ENCODE measurements around the gene DAO. TPM values are rescaled to one million over a fixed set of nuclear protein-coding genes. Genes with fewer than 3 reads are reported as not detected.

DAO gene
- not detected in 2 replicates for total RNA-seq

GRCh38 chr12:108879615-108880254 is at the start of gene DAO:
Gene DAO, plus strand, starts transcription at chr12:108880092. Its CDS starts 4,915 bp downstream, at chr12:108885007.
- Mint-ChIP-seq H3K36me3 (ENCODE audit: low read depth) (no peaks in the 10 kb centered on the region), H3K27me3 (ENCODE audit: low read depth) (no peaks in the 10 kb centered on the region), H3K27ac (no peak within 1 kb of the TSS), H3K4me1 (ENCODE audit: low read depth) (peaks cover 5% of the 10 kb centered on the region), H3K4me3 (ENCODE audit: low read depth) (no peak within 1 kb of the TSS), H3K9me3 (peaks cover 4% of the 10 kb centered on the region)
- DNase-seq (ENCODE audit: low spot score) = no peak
- intact Hi-C loops (cut with micrococcal nuclease) = no loop called here

- H3K27me3 Mint-ChIP-seq (ENCODE audit: low read depth) = no peaks in the 10 kb centered on the region
- peaks cover 77% of the 10 kb centered on the region for H3K36me3 Mint-ChIP-seq (ENCODE audit: low read depth)
- no peak for DNase-seq (ENCODE audit: low spot score)
- H3K9me3 Mint-ChIP-seq = no peaks in the 10 kb centered on the region
- H3K27ac Mint-ChIP-seq = peak overlapping the region; percentile 78
- peaks cover 68% of the 10 kb centered on the region for H3K4me1 Mint-ChIP-seq (ENCODE audit: low read depth)
- H3K4me3 Mint-ChIP-seq (ENCODE audit: low read depth) = no peak overlapping the region
- intact Hi-C loops (cut with micrococcal nuclease) = loop anchor here (2.0 kb wide), 1 partner anchor 25 kb away; the partner anchor contains the start of gene SSH1
These were observed 48.4 kb upstream of the DAO start for GRCh38 chr12:108831309-108831991.

- Mint-ChIP-seq H3K4me1 (ENCODE audit: low read depth) (peaks cover 64% of the 10 kb centered on the region), H3K27ac (peak overlapping the region; percentile 21)
- intact Hi-C loops (cut with micrococcal nuclease) = no loop called here
These were observed 47.7 kb upstream of the DAO start for GRCh38 chr12:108832208-108832607.

GRCh38 chr12:108832730-108833354 is 47.0 kb upstream of the DAO start:
- H3K4me1 Mint-ChIP-seq (ENCODE audit: low read depth) = peaks cover 65% of the 10 kb centered on the region
- no peaks in the 10 kb centered on the region for H3K27me3 Mint-ChIP-seq (ENCODE audit: low read depth)
- no peak overlapping the region for H3K4me3 Mint-ChIP-seq (ENCODE audit: low read depth)
- peaks cover 76% of the 10 kb centered on the region for H3K36me3 Mint-ChIP-seq (ENCODE audit: low read depth)
- no peaks in the 10 kb centered on the region for H3K9me3 Mint-ChIP-seq
- DNase-seq (ENCODE audit: low spot score) = no peak
- no peak overlapping the region for H3K27ac Mint-ChIP-seq
- intact Hi-C loops (cut with micrococcal nuclease) = no loop called here

More at GRCh38 chr12:108832208-108832607, 47.7 kb upstream of the DAO start:
- no peak for DNase-seq (ENCODE audit: low spot score)
- H3K4me3 Mint-ChIP-seq (ENCODE audit: low read depth) = no peak overlapping the region
- H3K27me3 Mint-ChIP-seq (ENCODE audit: low read depth) = no peaks in the 10 kb centered on the region
- no peaks in the 10 kb centered on the region for H3K9me3 Mint-ChIP-seq
- peaks cover 75% of the 10 kb centered on the region for H3K36me3 Mint-ChIP-seq (ENCODE audit: low read depth)

GRCh38 chr12:108833355-108833733 is 46.5 kb upstream of the DAO start:
- Mint-ChIP-seq H3K9me3 (no peaks in the 10 kb centered on the region), H3K27me3 (ENCODE audit: low read depth) (no peaks in the 10 kb centered on the region), H3K4me1 (ENCODE audit: low read depth) (peaks cover 68% of the 10 kb centered on the region), H3K36me3 (ENCODE audit: low read depth) (peaks cover 78% of the 10 kb centered on the region), H3K4me3 (ENCODE audit: low read depth) (no peak overlapping the region), H3K27ac (no peak overlapping the region)
- intact Hi-C loops (cut with micrococcal nuclease) = no loop called here
- no peak for DNase-seq (ENCODE audit: low spot score)

- Mint-ChIP-seq H3K9me3 (no peaks in the 10 kb centered on the region), H3K27ac (no peak overlapping the region), H3K27me3 (ENCODE audit: low read depth) (no peaks in the 10 kb centered on the region), H3K4me3 (ENCODE audit: low read depth) (no peak overlapping the region), H3K4me1 (ENCODE audit: low read depth) (peaks cover 68% of the 10 kb centered on the region), H3K36me3 (ENCODE audit: low read depth) (peaks cover 78% of the 10 kb centered on the region)
- intact Hi-C loops (cut with micrococcal nuclease) = no loop called here
- no peak for DNase-seq (ENCODE audit: low spot score)
These were observed 46.0 kb upstream of the DAO start for GRCh38 chr12:108833757-108834472.

GRCh38 chr12:108835860-108836634 is 43.8 kb upstream of the DAO start:
- no peak overlapping the region for H3K4me3 Mint-ChIP-seq (ENCODE audit: low read depth)
- H3K27ac Mint-ChIP-seq = peak overlapping the region; percentile 73
- DNase-seq (ENCODE audit: low spot score) = no peak
- H3K27me3 Mint-ChIP-seq (ENCODE audit: low read depth) = no peaks in the 10 kb centered on the region
- H3K9me3 Mint-ChIP-seq = no peaks in the 10 kb centered on the region
- H3K36me3 Mint-ChIP-seq (ENCODE audit: low read depth) = peaks cover 68% of the 10 kb centered on the region
- H3K4me1 Mint-ChIP-seq (ENCODE audit: low read depth) = peaks cover 78% of the 10 kb centered on the region
- intact Hi-C loops (cut with micrococcal nuclease) = no loop called here

- intact Hi-C loops (cut with micrococcal nuclease) = no loop called here
- Mint-ChIP-seq H3K27ac (peak overlapping the region; percentile 61), H3K9me3 (no peaks in the 10 kb centered on the region), H3K36me3 (ENCODE audit: low read depth) (peaks cover 65% of the 10 kb centered on the region), H3K27me3 (ENCODE audit: low read depth) (no peaks in the 10 kb centered on the region), H3K4me1 (ENCODE audit: low read depth) (peaks cover 70% of the 10 kb centered on the region), H3K4me3 (ENCODE audit: low read depth) (no peak overlapping the region)
- no peak for DNase-seq (ENCODE audit: low spot score)
These were observed 42.7 kb upstream of the DAO start for GRCh38 chr12:108837239-108837638.

GRCh38 chr12:108837680-108838079 is 42.2 kb upstream of the DAO start:
- no peak for DNase-seq (ENCODE audit: low spot score)
- peaks cover 66% of the 10 kb centered on the region for H3K4me1 Mint-ChIP-seq (ENCODE audit: low read depth)
- H3K27ac Mint-ChIP-seq = peak overlapping the region; percentile 97
- H3K9me3 Mint-ChIP-seq = no peaks in the 10 kb centered on the region
- no peak overlapping the region for H3K4me3 Mint-ChIP-seq (ENCODE audit: low read depth)
- no peaks in the 10 kb centered on the region for H3K27me3 Mint-ChIP-seq (ENCODE audit: low read depth)
- peaks cover 65% of the 10 kb centered on the region for H3K36me3 Mint-ChIP-seq (ENCODE audit: low read depth)
- intact Hi-C loops (cut with micrococcal nuclease) = loop anchor here (1.0 kb wide), 1 partner anchor 19 kb away; no protein-coding TSS in a partner anchor

GRCh38 chr12:108838194-108839017 is 41.5 kb upstream of the DAO start:
- peaks cover 63% of the 10 kb centered on the region for H3K36me3 Mint-ChIP-seq (ENCODE audit: low read depth)

GRCh38 chr12:108839018-108839889 is 40.6 kb upstream of the DAO start:
- Mint-ChIP-seq H3K4me1 (ENCODE audit: low read depth) (peaks cover 55% of the 10 kb centered on the region), H3K36me3 (ENCODE audit: low read depth) (peaks cover 61% of the 10 kb centered on the region), H3K27me3 (ENCODE audit: low read depth) (no peaks in the 10 kb centered on the region), H3K4me3 (ENCODE audit: low read depth) (peak overlapping the region; percentile 73), H3K9me3 (no peaks in the 10 kb centered on the region), H3K27ac (peak overlapping the region; percentile 97)
- no peak for DNase-seq (ENCODE audit: low spot score)
- intact Hi-C loops (cut with micrococcal nuclease) = no loop called here

More at GRCh38 chr12:108838194-108839017, 41.5 kb upstream of the DAO start:
- intact Hi-C loops (cut with micrococcal nuclease) = loop anchor here (1.0 kb wide), 1 partner anchor 18 kb away; no protein-coding TSS in a partner anchor
- Mint-ChIP-seq H3K9me3 (no peaks in the 10 kb centered on the region), H3K4me1 (ENCODE audit: low read depth) (peaks cover 59% of the 10 kb centered on the region), H3K27ac (peak overlapping the region; percentile 97), H3K27me3 (ENCODE audit: low read depth) (no peaks in the 10 kb centered on the region), H3K4me3 (ENCODE audit: low read depth) (peak overlapping the region; percentile 73)
- peak; percentile 75 for DNase-seq (ENCODE audit: low spot score)
